ENCODE data around the gene C14orf132.

The C14orf132 gene

GRCh38 chr14:96051642-96052540 lies 12.7 kb downstream of the C14orf132 start:
- Mint-ChIP-seq H3K4me1 (ENCODE audit: low read depth) (no peaks in the 10 kb centered on the region), H3K4me3 (no peak overlapping the region), H3K36me3 (ENCODE audit: low read depth) (no peaks in the 10 kb centered on the region), H3K27me3 (ENCODE audit: low read depth) (no peaks in the 10 kb centered on the region), H3K27ac (no peak overlapping the region), H3K9me3 (no peaks in the 10 kb centered on the region)

- Mint-ChIP-seq H3K27ac (no peak overlapping the region), H3K27me3 (ENCODE audit: low read depth) (no peaks in the 10 kb centered on the region), H3K4me3 (no peak overlapping the region), H3K36me3 (ENCODE audit: low read depth) (no peaks in the 10 kb centered on the region), H3K9me3 (no peaks in the 10 kb centered on the region), H3K4me1 (ENCODE audit: low read depth) (no peaks in the 10 kb centered on the region)
Observed at GRCh38 chr14:96052541-96053247, 13.5 kb downstream of the C14orf132 start.

GRCh38 chr14:96053248-96053599 lies 14.1 kb downstream of the C14orf132 start:
- no peaks in the 10 kb centered on the region for H3K9me3 Mint-ChIP-seq
- H3K4me3 Mint-ChIP-seq, result no peak overlapping the region
- no peaks in the 10 kb centered on the region for H3K36me3 Mint-ChIP-seq (ENCODE audit: low read depth)
- H3K4me1 Mint-ChIP-seq (ENCODE audit: low read depth), result no peaks in the 10 kb centered on the region
- H3K27ac Mint-ChIP-seq, result no peak overlapping the region
- no peaks in the 10 kb centered on the region for H3K27me3 Mint-ChIP-seq (ENCODE audit: low read depth)

GRCh38 chr14:96053600-96054381 lies 14.6 kb downstream of the C14orf132 start:
- Mint-ChIP-seq H3K4me3 (no peak overlapping the region), H3K36me3 (ENCODE audit: low read depth) (no peaks in the 10 kb centered on the region), H3K27ac (no peak overlapping the region), H3K4me1 (ENCODE audit: low read depth) (no peaks in the 10 kb centered on the region), H3K27me3 (ENCODE audit: low read depth) (no peaks in the 10 kb centered on the region), H3K9me3 (no peaks in the 10 kb centered on the region)

- H3K4me3 Mint-ChIP-seq, result no peak overlapping the region
- H3K4me1 Mint-ChIP-seq (ENCODE audit: low read depth), result no peaks in the 10 kb centered on the region
- no peaks in the 10 kb centered on the region for H3K36me3 Mint-ChIP-seq (ENCODE audit: low read depth)
- no peaks in the 10 kb centered on the region for H3K9me3 Mint-ChIP-seq
- no peak overlapping the region for H3K27ac Mint-ChIP-seq
- H3K27me3 Mint-ChIP-seq (ENCODE audit: low read depth), result no peaks in the 10 kb centered on the region
Observed at GRCh38 chr14:96054661-96055060, 15.5 kb downstream of the C14orf132 start.

- Mint-ChIP-seq H3K4me3 (no peak overlapping the region), H3K27ac (no peak overlapping the region), H3K27me3 (ENCODE audit: low read depth) (no peaks in the 10 kb centered on the region), H3K9me3 (no peaks in the 10 kb centered on the region), H3K36me3 (ENCODE audit: low read depth) (no peaks in the 10 kb centered on the region), H3K4me1 (ENCODE audit: low read depth) (no peaks in the 10 kb centered on the region)
Observed at GRCh38 chr14:96055065-96055752, 16.0 kb downstream of the C14orf132 start.

- Mint-ChIP-seq H3K4me3 (no peak overlapping the region), H3K9me3 (no peaks in the 10 kb centered on the region), H3K27me3 (ENCODE audit: low read depth) (peaks cover 5% of the 10 kb centered on the region), H3K4me1 (ENCODE audit: low read depth) (no peaks in the 10 kb centered on the region), H3K27ac (no peak overlapping the region), H3K36me3 (ENCODE audit: low read depth) (no peaks in the 10 kb centered on the region)
Observed at GRCh38 chr14:96055753-96056508, 16.8 kb downstream of the C14orf132 start.

- peaks cover 7% of the 10 kb centered on the region for H3K27me3 Mint-ChIP-seq (ENCODE audit: low read depth)
- no peaks in the 10 kb centered on the region for H3K36me3 Mint-ChIP-seq (ENCODE audit: low read depth)
- no peak overlapping the region for H3K27ac Mint-ChIP-seq
- no peaks in the 10 kb centered on the region for H3K4me1 Mint-ChIP-seq (ENCODE audit: low read depth)
- no peaks in the 10 kb centered on the region for H3K9me3 Mint-ChIP-seq
- H3K4me3 Mint-ChIP-seq, result no peak overlapping the region
Observed at GRCh38 chr14:96056509-96057422, 17.6 kb downstream of the C14orf132 start.

- H3K27me3 Mint-ChIP-seq (ENCODE audit: low read depth), result peaks cover 10% of the 10 kb centered on the region
- H3K27ac Mint-ChIP-seq, result no peak overlapping the region
Observed at GRCh38 chr14:96057738-96058137, 18.6 kb downstream of the C14orf132 start.

GRCh38 chr14:96058576-96059200 lies 19.5 kb downstream of the C14orf132 start:
- H3K27ac Mint-ChIP-seq, result no peak overlapping the region
- no peaks in the 10 kb centered on the region for H3K4me1 Mint-ChIP-seq (ENCODE audit: low read depth)
- no peak overlapping the region for H3K4me3 Mint-ChIP-seq
- no peaks in the 10 kb centered on the region for H3K36me3 Mint-ChIP-seq (ENCODE audit: low read depth)
- H3K9me3 Mint-ChIP-seq, result no peaks in the 10 kb centered on the region
- peaks cover 10% of the 10 kb centered on the region for H3K27me3 Mint-ChIP-seq (ENCODE audit: low read depth)

More at GRCh38 chr14:96057738-96058137, 18.6 kb downstream of the C14orf132 start:
- Mint-ChIP-seq H3K9me3 (no peaks in the 10 kb centered on the region), H3K36me3 (ENCODE audit: low read depth) (no peaks in the 10 kb centered on the region), H3K4me3 (no peak overlapping the region), H3K4me1 (ENCODE audit: low read depth) (no peaks in the 10 kb centered on the region)

GRCh38 chr14:96059519-96060135 lies 20.5 kb downstream of the C14orf132 start:
- Mint-ChIP-seq H3K4me1 (ENCODE audit: low read depth) (no peaks in the 10 kb centered on the region), H3K9me3 (no peaks in the 10 kb centered on the region), H3K27ac (no peak overlapping the region)

GRCh38 chr14:96060186-96060933 lies 21.2 kb downstream of the C14orf132 start:
- Mint-ChIP-seq H3K27ac (no peak overlapping the region), H3K36me3 (ENCODE audit: low read depth) (no peaks in the 10 kb centered on the region), H3K9me3 (no peaks in the 10 kb centered on the region), H3K4me1 (ENCODE audit: low read depth) (no peaks in the 10 kb centered on the region), H3K4me3 (no peak overlapping the region), H3K27me3 (ENCODE audit: low read depth) (peaks cover 10% of the 10 kb centered on the region)

More at GRCh38 chr14:96059519-96060135, 20.5 kb downstream of the C14orf132 start:
- H3K27me3 Mint-ChIP-seq (ENCODE audit: low read depth), result peaks cover 10% of the 10 kb centered on the region
- H3K36me3 Mint-ChIP-seq (ENCODE audit: low read depth), result no peaks in the 10 kb centered on the region
- H3K4me3 Mint-ChIP-seq, result no peak overlapping the region
